A673 (cell line): ENCODE measurements around the gene MYLK.

Experiments used
- EZH2 ChIP-seq: fragments of 200-600 bp; sonication (generic); IDR thresholded peaks from 2 replicates; pipeline ENCODE4 v1.6.1; 2017; ENCODE audit warnings: borderline replicate concordance, low read depth, mild to moderate bottlenecking, mixed read lengths, antibody characterized with exemption, low read length; ENCODE audit not compliant: poor library complexity, severe bottlenecking
- TF ChIP-seq, protein P1 (sequence below): fragments of 300-800, 200-600 bp; sonication (generic); conservative IDR thresholded peaks from 2 replicates; pipeline ENCODE4 v1.5.1; 2017; ENCODE audit warnings: low read depth, mild to moderate bottlenecking, antibody characterized with exemption, low read length, moderate library complexity, mixed read lengths

DNA sequence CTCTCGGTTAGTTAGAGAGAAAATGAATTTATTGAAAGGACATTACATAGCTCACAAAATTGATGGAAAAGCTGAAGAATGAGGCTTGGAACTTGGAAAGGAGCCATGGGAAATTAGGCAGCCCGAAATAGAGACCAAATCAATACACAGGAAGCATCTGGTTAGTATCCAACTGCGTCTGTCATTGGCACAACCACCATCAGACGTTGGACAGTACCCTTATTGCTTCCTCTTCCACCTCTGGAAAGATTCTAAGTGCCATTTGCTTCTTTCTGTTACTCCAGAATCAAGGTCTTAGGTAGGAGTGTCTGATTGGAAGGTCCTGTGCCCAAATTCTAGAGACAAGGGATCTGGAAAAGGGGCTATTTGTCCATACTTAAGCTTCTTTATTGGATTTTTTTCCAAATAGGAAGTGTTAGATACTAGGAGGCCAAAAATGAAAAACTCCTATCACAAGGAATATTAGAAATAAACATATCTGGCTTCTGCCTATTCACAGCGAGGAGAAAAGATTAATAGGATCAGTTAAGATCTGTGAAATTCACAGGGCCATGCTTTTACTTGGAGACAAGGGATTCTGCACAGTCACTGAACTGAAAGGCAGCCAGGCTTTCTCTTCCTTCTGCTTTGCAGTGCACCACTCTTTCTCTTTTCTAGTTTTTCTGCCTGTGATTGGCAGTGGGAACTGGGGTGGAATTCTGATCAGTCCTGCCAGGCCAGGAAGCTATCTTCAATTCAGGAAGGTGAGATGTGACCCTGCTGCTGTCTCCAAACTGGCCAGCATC is 288.5 kb downstream of the MYLK start:
- TF ChIP-seq, protein P1, sequence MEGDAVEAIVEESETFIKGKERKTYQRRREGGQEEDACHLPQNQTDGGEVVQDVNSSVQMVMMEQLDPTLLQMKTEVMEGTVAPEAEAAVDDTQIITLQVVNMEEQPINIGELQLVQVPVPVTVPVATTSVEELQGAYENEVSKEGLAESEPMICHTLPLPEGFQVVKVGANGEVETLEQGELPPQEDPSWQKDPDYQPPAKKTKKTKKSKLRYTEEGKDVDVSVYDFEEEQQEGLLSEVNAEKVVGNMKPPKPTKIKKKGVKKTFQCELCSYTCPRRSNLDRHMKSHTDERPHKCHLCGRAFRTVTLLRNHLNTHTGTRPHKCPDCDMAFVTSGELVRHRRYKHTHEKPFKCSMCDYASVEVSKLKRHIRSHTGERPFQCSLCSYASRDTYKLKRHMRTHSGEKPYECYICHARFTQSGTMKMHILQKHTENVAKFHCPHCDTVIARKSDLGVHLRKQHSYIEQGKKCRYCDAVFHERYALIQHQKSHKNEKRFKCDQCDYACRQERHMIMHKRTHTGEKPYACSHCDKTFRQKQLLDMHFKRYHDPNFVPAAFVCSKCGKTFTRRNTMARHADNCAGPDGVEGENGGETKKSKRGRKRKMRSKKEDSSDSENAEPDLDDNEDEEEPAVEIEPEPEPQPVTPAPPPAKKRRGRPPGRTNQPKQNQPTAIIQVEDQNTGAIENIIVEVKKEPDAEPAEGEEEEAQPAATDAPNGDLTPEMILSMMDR, result no peak
- TF ChIP-seq EZH2, result no peak
